ENCODE data around the gene EHD4. TPM values are rescaled to one million over a fixed set of nuclear protein-coding genes. Genes with fewer than 3 reads are reported as not detected.

Gene EHD4
- total RNA-seq, 6 experiments from 2014 or later: 14.1 to 21.8 (median 18.1) TPM

GRCh38 chr15:41977757-41978383 is 5.5 kb upstream of the EHD4 start:
- no peak for DNase-seq
- Mint-ChIP-seq H3K36me3 (ENCODE audit: low read depth) (no peaks in the 10 kb centered on the region), H3K27me3 (ENCODE audit: insufficient read depth) (peaks cover 12% of the 10 kb centered on the region), H3K4me1 (ENCODE audit: low read depth) (peaks cover 29% of the 10 kb centered on the region), H3K4me3 (no peak overlapping the region), H3K9me3 (no peaks in the 10 kb centered on the region), H3K27ac (no peak overlapping the region)
- TF ChIP-seq CTCF (IDR thresholded peaks at IDR 0.05): no peak

- Mint-ChIP-seq H3K9me3 (no peaks in the 10 kb centered on the region), H3K27ac (no peak overlapping the region), H3K4me1 (ENCODE audit: low read depth) (peaks cover 21% of the 10 kb centered on the region), H3K27me3 (ENCODE audit: insufficient read depth) (peaks cover 8% of the 10 kb centered on the region), H3K4me3 (no peak overlapping the region), H3K36me3 (ENCODE audit: low read depth) (no peaks in the 10 kb centered on the region)
- no peak for TF ChIP-seq CTCF (IDR thresholded peaks at IDR 0.05)
- DNase-seq: no peak
These were observed 3.3 kb upstream of the EHD4 start for GRCh38 chr15:41975669-41976068.

GRCh38 chr15:41974041-41974440 is 1.7 kb upstream of the EHD4 start:
- Mint-ChIP-seq H3K36me3 (ENCODE audit: low read depth) (no peaks in the 10 kb centered on the region), H3K27me3 (ENCODE audit: insufficient read depth) (peaks cover 10% of the 10 kb centered on the region), H3K9me3 (no peaks in the 10 kb centered on the region), H3K4me3 (no peak overlapping the region), H3K4me1 (ENCODE audit: low read depth) (peaks cover 22% of the 10 kb centered on the region), H3K27ac (no peak overlapping the region)
- no peak for TF ChIP-seq CTCF (IDR thresholded peaks at IDR 0.05)
- no peak for DNase-seq

- Mint-ChIP-seq H3K36me3 (ENCODE audit: low read depth) (no peaks in the 10 kb centered on the region), H3K4me3 (peak overlapping the region; percentile 90), H3K27ac (peak overlapping the region; percentile 77)
These were observed 483 bp downstream of the EHD4 start for GRCh38 chr15:41971895-41972252.

GRCh38 chr15:41971089-41971894 is 1.1 kb downstream of the EHD4 start:
- Mint-ChIP-seq H3K4me1 (ENCODE audit: low read depth) (peaks cover 39% of the 10 kb centered on the region), H3K27me3 (ENCODE audit: insufficient read depth) (peaks cover 7% of the 10 kb centered on the region), H3K36me3 (ENCODE audit: low read depth) (no peaks in the 10 kb centered on the region), H3K9me3 (no peaks in the 10 kb centered on the region), H3K27ac (peak overlapping the region; percentile 77), H3K4me3 (peak overlapping the region; percentile 89)
- peak; percentile 35 for DNase-seq
- no peak for TF ChIP-seq CTCF (IDR thresholded peaks at IDR 0.05)

More at GRCh38 chr15:41971895-41972252, 483 bp downstream of the EHD4 start:
- no peaks in the 10 kb centered on the region for H3K9me3 Mint-ChIP-seq
- no peak for TF ChIP-seq CTCF (IDR thresholded peaks at IDR 0.05)
- H3K27me3 Mint-ChIP-seq (ENCODE audit: insufficient read depth): peaks cover 7% of the 10 kb centered on the region
- H3K4me1 Mint-ChIP-seq (ENCODE audit: low read depth): peaks cover 39% of the 10 kb centered on the region
- no peak for DNase-seq

Measured in HFFc6 (cell line).